Neural progenitor cell (in vitro differentiated cells): ENCODE measurements around the gene TTC27. TPM values are rescaled to one million over a fixed set of nuclear protein-coding genes. Genes with fewer than 3 reads are reported as not detected.

ENCODE experiments used
- DNase-seq: peaks from one replicate; pipeline ENCODE4 v3.0.0-alpha.2; 2016; ENCODE audit warnings: low spot score
- H2AFZ ChIP-seq: fragments of 200-600 bp; sonication (generic); replicated peaks from 2 replicates; pipeline ENCODE4 v1.6.1; 2016; ENCODE audit warnings: antibody characterized with exemption
- H3F3A ChIP-seq: fragments of 200-600 bp; sonication (generic); 2 replicates; pipeline ENCODE4 v1.6.1; 2016; ENCODE audit warnings: antibody characterized with exemption, low read depth
- H3K27ac ChIP-seq: fragments of 200-600 bp; sonication (generic); 2 replicates; pipeline ENCODE4 v1.5.1; 2016; ENCODE audit warnings: mild to moderate bottlenecking
- H3K27me3 ChIP-seq: fragments of 200-600 bp; sonication (generic); 2 replicates; pipeline ENCODE4 v1.6.1; 2016; ENCODE audit warnings: mild to moderate bottlenecking, moderate library complexity
- H3K36me3 ChIP-seq: fragments of 200-600 bp; sonication (generic); 2 replicates; pipeline ENCODE4 v1.5.1; 2016
- H3K4me1 ChIP-seq: fragments of 200-600 bp; sonication (generic); 2 replicates; pipeline ENCODE4 v1.6.1; 2016; ENCODE audit warnings: mixed run types
- H3K4me2 ChIP-seq: fragments of 200-600 bp; sonication (generic); 2 replicates; pipeline ENCODE4 v1.6.1; 2016
- H3K4me3 ChIP-seq: fragments of 200-600 bp; sonication (generic); 2 replicates; pipeline ENCODE4 v1.5.1; 2016
- H3K79me2 ChIP-seq: fragments of 200-600 bp; sonication (generic); 2 replicates; pipeline ENCODE4 v1.6.1; 2016; ENCODE audit warnings: low read depth
- H3K9ac ChIP-seq: fragments of 200-600 bp; sonication (generic); 2 replicates; pipeline ENCODE4 v1.6.1; 2016
- H3K9me3 ChIP-seq: fragments of 200-600 bp; sonication (generic); 2 replicates; pipeline ENCODE4 v1.5.1; 2016; ENCODE audit warnings: low read depth
- H4K20me1 ChIP-seq: fragments of 200-600 bp; sonication (generic); 2 replicates; pipeline ENCODE4 v1.6.1; 2016; ENCODE audit warnings: low read depth
- H3K27ac Mint-ChIP-seq: 3 replicates; pipeline ENCODE4 v1.8.0; 2021; ENCODE audit warnings: mixed read lengths
- H3K27me3 Mint-ChIP-seq: 2 replicates; pipeline ENCODE4 v1.8.0; 2022; ENCODE audit warnings: low read depth, mild to moderate bottlenecking, inconsistent platforms, moderate library complexity, mixed read lengths; ENCODE audit not compliant: insufficient read depth
- H3K36me3 Mint-ChIP-seq: 3 replicates; pipeline ENCODE4 v1.8.0; 2021; ENCODE audit warnings: mixed read lengths
- H3K4me1 Mint-ChIP-seq: 3 replicates; pipeline ENCODE4 v1.8.0; 2021; ENCODE audit warnings: mixed read lengths
- H3K4me3 Mint-ChIP-seq: 3 replicates; pipeline ENCODE4 v1.8.0; 2021; ENCODE audit warnings: mild to moderate bottlenecking, moderate library complexity, mixed read lengths
- H3K9me3 Mint-ChIP-seq: 3 replicates; pipeline ENCODE4 v1.8.0; 2020; ENCODE audit warnings: mixed read lengths
- EZH2 ChIP-seq: fragments of 200-600 bp; sonication (generic); IDR thresholded peaks from 2 replicates; pipeline ENCODE4 v1.6.1; 2017; ENCODE audit warnings: antibody characterized with exemption, mild to moderate bottlenecking, moderate library complexity
- EZH2phosphoT487 ChIP-seq: fragments of 200-600 bp; sonication (generic); IDR thresholded peaks from 2 replicates; pipeline ENCODE4 v1.6.1; 2017; ENCODE audit warnings: antibody characterized with exemption
- total RNA-seq: library from RNA; depleted of rRNA; stranded (reverse); fragments of >200 nt; gene quantifications from 2 replicates; pipeline ENCODE4 v1.2.3, GENCODE V29; 2015; ENCODE audit warnings: low replicate concordance
- TF ChIP-seq, protein P1 (sequence below): fragments of 200-600 bp; sonication (generic); IDR thresholded peaks from 2 replicates; pipeline ENCODE4 v1.5.1; 2017; ENCODE audit warnings: antibody characterized with exemption, mild to moderate bottlenecking

The TTC27 gene
- total RNA-seq, 1 donor from 2014 or later: 32.5 TPM

DNA sequence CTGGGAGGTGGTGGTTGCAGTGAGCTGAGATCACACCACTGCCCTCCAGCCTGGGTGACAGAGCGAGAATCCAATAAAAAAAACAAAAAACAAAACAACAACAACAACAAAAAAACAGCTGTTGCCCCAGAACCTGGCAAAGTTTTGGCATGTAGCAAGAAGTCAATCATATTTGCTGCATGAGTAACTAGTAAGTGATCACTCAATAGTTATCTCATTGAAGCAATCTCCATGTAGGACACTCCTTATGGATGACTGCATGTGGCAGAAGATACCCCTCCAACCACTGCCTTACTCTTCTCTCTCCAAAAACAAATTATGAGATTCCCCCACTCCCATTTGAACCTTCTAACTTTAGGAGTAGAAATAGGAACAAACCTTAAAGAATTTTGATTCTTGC, 113.7 kb downstream of the TTC27 start:
- Histone ChIP-seq H3K4me2 (no peak overlapping the region), H3K27me3 (no peaks in the 10 kb centered on the region), H2AFZ (no peak overlapping the region), H3K36me3 (no peaks in the 10 kb centered on the region), H3K27ac (no peak overlapping the region), H3F3A (no peaks in the 10 kb centered on the region), H4K20me1 (no peaks in the 10 kb centered on the region), H3K9ac (no peak overlapping the region), H3K9me3 (no peaks in the 10 kb centered on the region), H3K79me2 (no peaks in the 10 kb centered on the region), H3K4me3 (no peak overlapping the region), H3K4me1 (no peaks in the 10 kb centered on the region)
- Mint-ChIP-seq H3K27me3 (peaks cover 3% of the 10 kb centered on the region), H3K36me3 (peaks cover 7% of the 10 kb centered on the region), H3K27ac (no peak overlapping the region), H3K9me3 (no peaks in the 10 kb centered on the region), H3K4me3 (no peak overlapping the region), H3K4me1 (peaks cover 7% of the 10 kb centered on the region)
- DNase-seq: no peak
- TF ChIP-seq, protein P1, sequence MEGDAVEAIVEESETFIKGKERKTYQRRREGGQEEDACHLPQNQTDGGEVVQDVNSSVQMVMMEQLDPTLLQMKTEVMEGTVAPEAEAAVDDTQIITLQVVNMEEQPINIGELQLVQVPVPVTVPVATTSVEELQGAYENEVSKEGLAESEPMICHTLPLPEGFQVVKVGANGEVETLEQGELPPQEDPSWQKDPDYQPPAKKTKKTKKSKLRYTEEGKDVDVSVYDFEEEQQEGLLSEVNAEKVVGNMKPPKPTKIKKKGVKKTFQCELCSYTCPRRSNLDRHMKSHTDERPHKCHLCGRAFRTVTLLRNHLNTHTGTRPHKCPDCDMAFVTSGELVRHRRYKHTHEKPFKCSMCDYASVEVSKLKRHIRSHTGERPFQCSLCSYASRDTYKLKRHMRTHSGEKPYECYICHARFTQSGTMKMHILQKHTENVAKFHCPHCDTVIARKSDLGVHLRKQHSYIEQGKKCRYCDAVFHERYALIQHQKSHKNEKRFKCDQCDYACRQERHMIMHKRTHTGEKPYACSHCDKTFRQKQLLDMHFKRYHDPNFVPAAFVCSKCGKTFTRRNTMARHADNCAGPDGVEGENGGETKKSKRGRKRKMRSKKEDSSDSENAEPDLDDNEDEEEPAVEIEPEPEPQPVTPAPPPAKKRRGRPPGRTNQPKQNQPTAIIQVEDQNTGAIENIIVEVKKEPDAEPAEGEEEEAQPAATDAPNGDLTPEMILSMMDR: no peak
- TF ChIP-seq EZH2phosphoT487 (no peak), EZH2 (no peak)

DNA sequence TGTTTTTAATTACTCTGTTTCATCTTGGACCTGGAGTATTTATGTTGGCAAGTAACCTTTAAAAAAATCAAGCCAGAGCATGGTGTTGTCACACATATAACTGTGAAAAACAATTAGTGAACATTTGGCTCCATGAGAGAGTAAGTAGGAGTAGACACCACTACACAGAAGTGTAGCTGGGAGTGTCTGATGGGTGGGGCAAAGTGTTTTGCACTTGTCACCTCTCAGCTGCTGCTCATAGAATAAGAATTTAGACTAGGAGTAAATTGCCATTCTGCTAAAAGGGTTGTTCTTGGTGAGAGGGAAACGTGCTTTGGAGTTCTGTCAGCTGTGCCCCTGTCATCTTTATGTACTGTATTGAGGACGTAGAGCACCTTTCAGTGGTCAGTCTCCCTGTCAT, 114.5 kb downstream of the TTC27 start:
- Mint-ChIP-seq H3K4me1 (peaks cover 7% of the 10 kb centered on the region), H3K27ac (no peak overlapping the region), H3K4me3 (no peak overlapping the region), H3K9me3 (no peaks in the 10 kb centered on the region), H3K27me3 (peaks cover 3% of the 10 kb centered on the region), H3K36me3 (peaks cover 7% of the 10 kb centered on the region)
- H3K4me2 ChIP-seq: no peak overlapping the region
- H2AFZ ChIP-seq: no peak overlapping the region
- H3K27ac ChIP-seq: no peak overlapping the region
- no peaks in the 10 kb centered on the region for H3F3A ChIP-seq
- no peak overlapping the region for H3K9ac ChIP-seq
- H3K36me3 ChIP-seq: no peaks in the 10 kb centered on the region
- no peak for DNase-seq
- TF ChIP-seq, protein P1: no peak
- TF ChIP-seq EZH2: no peak
- no peak for TF ChIP-seq EZH2phosphoT487
- no peak overlapping the region for H3K4me3 ChIP-seq
- no peaks in the 10 kb centered on the region for H3K4me1 ChIP-seq
- H3K9me3 ChIP-seq: no peaks in the 10 kb centered on the region
- H3K27me3 ChIP-seq: no peaks in the 10 kb centered on the region
- no peaks in the 10 kb centered on the region for H4K20me1 ChIP-seq
- H3K79me2 ChIP-seq: no peaks in the 10 kb centered on the region

DNA sequence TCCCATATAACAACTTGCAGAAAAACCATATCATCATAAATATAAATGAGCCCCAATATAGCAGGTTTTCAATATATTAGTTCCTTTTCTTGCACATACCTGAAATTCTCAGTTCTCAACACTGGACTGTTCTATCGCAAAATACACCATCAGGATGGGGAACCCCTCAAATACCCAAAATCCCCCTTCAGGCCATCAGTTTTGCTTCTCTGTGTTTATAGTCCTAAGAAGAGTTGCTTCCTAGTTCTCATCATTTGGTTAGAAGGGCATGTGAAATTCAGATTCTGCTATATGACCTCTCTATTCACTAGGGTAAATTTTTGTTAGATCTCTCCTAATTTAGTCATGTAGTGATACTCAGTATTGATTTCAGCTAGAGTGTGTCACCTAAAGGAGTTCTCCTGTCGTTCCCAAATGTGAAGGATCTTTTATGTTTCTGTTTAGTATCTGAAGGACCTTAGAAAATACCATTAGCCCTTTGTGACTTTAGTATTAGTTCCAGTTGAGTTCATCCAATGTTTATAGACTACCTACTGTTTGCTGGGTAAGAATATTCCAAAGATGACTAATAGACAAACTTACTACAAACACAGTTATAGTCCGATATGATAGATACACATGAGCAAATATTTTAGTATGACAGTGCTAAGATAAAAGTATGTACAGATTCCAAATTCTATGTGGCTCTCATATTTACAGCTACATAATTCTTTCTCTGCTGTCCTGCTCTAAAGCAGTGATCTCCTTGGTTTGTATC, 115.8 kb downstream of the TTC27 start:
- H3K27me3 ChIP-seq: no peaks in the 10 kb centered on the region
- peaks cover 8% of the 10 kb centered on the region for H3K36me3 Mint-ChIP-seq
- H3K79me2 ChIP-seq: no peaks in the 10 kb centered on the region
- no peaks in the 10 kb centered on the region for H3K36me3 ChIP-seq
- no peak overlapping the region for H3K4me3 Mint-ChIP-seq
- peaks cover 3% of the 10 kb centered on the region for H3K27me3 Mint-ChIP-seq
- no peak overlapping the region for H3K4me3 ChIP-seq
- no peak overlapping the region for H3K9ac ChIP-seq
- no peaks in the 10 kb centered on the region for H4K20me1 ChIP-seq
- TF ChIP-seq EZH2phosphoT487: no peak
- TF ChIP-seq, protein P1: no peak
- TF ChIP-seq EZH2: no peak
- no peaks in the 10 kb centered on the region for H3F3A ChIP-seq
- no peak for DNase-seq
- H3K27ac Mint-ChIP-seq: peak overlapping the region; percentile 60
- H2AFZ ChIP-seq: no peak overlapping the region
- no peak overlapping the region for H3K4me2 ChIP-seq
- no peaks in the 10 kb centered on the region for H3K4me1 ChIP-seq
- H3K27ac ChIP-seq: no peak overlapping the region
- H3K9me3 Mint-ChIP-seq: no peaks in the 10 kb centered on the region
- peaks cover 7% of the 10 kb centered on the region for H3K4me1 Mint-ChIP-seq
- no peaks in the 10 kb centered on the region for H3K9me3 ChIP-seq
